H7 (cell line): ENCODE data around the gene KCNMA1. TPM values are rescaled to one million over a fixed set of nuclear protein-coding genes. Genes with fewer than 3 reads are reported as not detected.

Experiments used
- DNase-seq: peaks from one replicate; pipeline ENCODE4 v3.0.0; 2012
- H3K27me3 ChIP-seq: 2 replicates; pipeline ENCODE4 v1.6.0; 2011; ENCODE audit warnings: mild to moderate bottlenecking, low read length; ENCODE audit not compliant: control insufficient read depth, insufficient read depth
- H3K36me3 ChIP-seq: replicated peaks from 2 replicates; pipeline ENCODE4 v1.5.1; 2011; ENCODE audit warnings: low read length; ENCODE audit not compliant: control insufficient read depth, insufficient read depth
- H3K4me3 ChIP-seq: 2 replicates; pipeline ENCODE4 v1.5.1; 2011; ENCODE audit warnings: low read depth, mild to moderate bottlenecking, control low read depth, low read length, moderate library complexity; ENCODE audit not compliant: insufficient read depth
- total RNA-seq: library from RNA; depleted of rRNA; stranded (reverse); fragments of >200 nt; shearing (Covaris generic); gene quantifications from 2 replicates; pipeline ENCODE4 v1.2.3, GENCODE V29; 2014

KCNMA1 gene
- total RNA-seq, 1 experiment from 2014 or later = 0.94 TPM

- no peak overlapping the region for H3K4me3 ChIP-seq
- H3K36me3 ChIP-seq = no peaks in the 10 kb centered on the region
- no peaks in the 10 kb centered on the region for H3K27me3 ChIP-seq
- peak; percentile 74 for DNase-seq
Observed at GRCh38 chr10:77311186-77311585, 326.4 kb downstream of the KCNMA1 start.

- Histone ChIP-seq H3K4me3 (no peak overlapping the region), H3K27me3 (no peaks in the 10 kb centered on the region), H3K36me3 (no peaks in the 10 kb centered on the region)
- no peak for DNase-seq
Observed at GRCh38 chr10:77310288-77310840, 327.2 kb downstream of the KCNMA1 start.

GRCh38 chr10:77309509-77309908, 328.1 kb downstream of the KCNMA1 start:
- no peak overlapping the region for H3K4me3 ChIP-seq
- DNase-seq = no peak
- no peaks in the 10 kb centered on the region for H3K27me3 ChIP-seq
- no peaks in the 10 kb centered on the region for H3K36me3 ChIP-seq

- no peak for DNase-seq
Observed at GRCh38 chr10:77309092-77309491, 328.5 kb downstream of the KCNMA1 start.

GRCh38 chr10:77308084-77308732, 329.4 kb downstream of the KCNMA1 start:
- no peak overlapping the region for H3K4me3 ChIP-seq
- H3K36me3 ChIP-seq = no peaks in the 10 kb centered on the region
- no peak for DNase-seq
- no peaks in the 10 kb centered on the region for H3K27me3 ChIP-seq

More at GRCh38 chr10:77309092-77309491, 328.5 kb downstream of the KCNMA1 start:
- no peaks in the 10 kb centered on the region for H3K27me3 ChIP-seq
- no peaks in the 10 kb centered on the region for H3K36me3 ChIP-seq
- no peak overlapping the region for H3K4me3 ChIP-seq

- Histone ChIP-seq H3K36me3 (no peaks in the 10 kb centered on the region), H3K4me3 (no peak overlapping the region)
- DNase-seq = no peak
Observed at GRCh38 chr10:77306666-77307065, 330.9 kb downstream of the KCNMA1 start.

GRCh38 chr10:77305650-77306632, 331.7 kb downstream of the KCNMA1 start:
- H3K4me3 ChIP-seq = no peak overlapping the region
- H3K36me3 ChIP-seq = no peaks in the 10 kb centered on the region
- no peak for DNase-seq
- no peaks in the 10 kb centered on the region for H3K27me3 ChIP-seq

More at GRCh38 chr10:77306666-77307065, 330.9 kb downstream of the KCNMA1 start:
- no peaks in the 10 kb centered on the region for H3K27me3 ChIP-seq

- H3K4me3 ChIP-seq = no peak overlapping the region
- no peaks in the 10 kb centered on the region for H3K36me3 ChIP-seq
- H3K27me3 ChIP-seq = no peaks in the 10 kb centered on the region
- DNase-seq = no peak
Observed at GRCh38 chr10:77304192-77304591, 333.4 kb downstream of the KCNMA1 start.

- Histone ChIP-seq H3K36me3 (no peaks in the 10 kb centered on the region), H3K27me3 (no peaks in the 10 kb centered on the region), H3K4me3 (no peak overlapping the region)
- no peak for DNase-seq
Observed at GRCh38 chr10:77301305-77301730, 336.3 kb downstream of the KCNMA1 start.

GRCh38 chr10:77300682-77301302, 336.8 kb downstream of the KCNMA1 start:
- Histone ChIP-seq H3K36me3 (no peaks in the 10 kb centered on the region), H3K4me3 (no peak overlapping the region), H3K27me3 (no peaks in the 10 kb centered on the region)
- DNase-seq = no peak

GRCh38 chr10:77299320-77299719, 338.3 kb downstream of the KCNMA1 start:
- H3K27me3 ChIP-seq = no peaks in the 10 kb centered on the region
- H3K36me3 ChIP-seq = no peaks in the 10 kb centered on the region
- DNase-seq = no peak
- H3K4me3 ChIP-seq = no peak overlapping the region

- no peak for DNase-seq
- H3K36me3 ChIP-seq = no peaks in the 10 kb centered on the region
- H3K4me3 ChIP-seq = no peak overlapping the region
- no peaks in the 10 kb centered on the region for H3K27me3 ChIP-seq
Observed at GRCh38 chr10:77297393-77297739, 340.2 kb downstream of the KCNMA1 start.

- no peak overlapping the region for H3K4me3 ChIP-seq
- no peaks in the 10 kb centered on the region for H3K36me3 ChIP-seq
- peak; percentile 52 for DNase-seq
- H3K27me3 ChIP-seq = no peaks in the 10 kb centered on the region
Observed at GRCh38 chr10:77296534-77297392, 340.8 kb downstream of the KCNMA1 start.

GRCh38 chr10:77293773-77294172, 343.8 kb downstream of the KCNMA1 start:
- H3K36me3 ChIP-seq = no peaks in the 10 kb centered on the region
- H3K27me3 ChIP-seq = no peaks in the 10 kb centered on the region
- DNase-seq = no peak
- no peak overlapping the region for H3K4me3 ChIP-seq
